Measurements from ENCODE around the gene PCDHB5. TPM values are rescaled to one million over a fixed set of nuclear protein-coding genes. Genes with fewer than 3 reads are reported as not detected.
A peak's percentile ranks its signal among the peaks of the same experiment; 100 is the strongest.
"Not testable (repeated sequence)": the region's sequence is repeated elsewhere in the genome, so short reads cannot be mapped to it uniquely, and the experiment has no call there.

PCDHB5 gene
- total RNA-seq, result 10 to 100 TPM in 1 of 2 donors, 1 to 10 TPM in 1; 8.0 to 10.6 TPM
- polyA plus RNA-seq (ENCODE audit: insufficient read length in 2 of 2), result 1 to 10 TPM; 5.9 to 6.6 TPM
- long read RNA-seq, donor 1, transcript PCDHB5-201 (1 exons, 3,408 nt), result major isoform, 12 of 12 reads
- long read RNA-seq, donor 1, partial matches to known transcripts, result 0 of 12 reads
- long read RNA-seq, donor 1, other reads (novel, unspliced or antisense), result 0 of 12 reads
- long read RNA-seq, donor 2, partial matches to known transcripts, result 0 of 1 reads
- long read RNA-seq, donor 2, other reads (novel, unspliced or antisense), result 0 of 1 reads
- long read RNA-seq, donor 3, partial matches to known transcripts, result 0 of 2 reads
- long read RNA-seq, donor 3, other reads (novel, unspliced or antisense), result 0 of 2 reads
- long read RNA-seq, donor 4, transcript PCDHB5-201 (1 exons, 3,408 nt), result major isoform, 9 of 9 reads
- long read RNA-seq, donor 4, partial matches to known transcripts, result 0 of 9 reads
- long read RNA-seq, donor 4, other reads (novel, unspliced or antisense), result 0 of 9 reads

DNA sequence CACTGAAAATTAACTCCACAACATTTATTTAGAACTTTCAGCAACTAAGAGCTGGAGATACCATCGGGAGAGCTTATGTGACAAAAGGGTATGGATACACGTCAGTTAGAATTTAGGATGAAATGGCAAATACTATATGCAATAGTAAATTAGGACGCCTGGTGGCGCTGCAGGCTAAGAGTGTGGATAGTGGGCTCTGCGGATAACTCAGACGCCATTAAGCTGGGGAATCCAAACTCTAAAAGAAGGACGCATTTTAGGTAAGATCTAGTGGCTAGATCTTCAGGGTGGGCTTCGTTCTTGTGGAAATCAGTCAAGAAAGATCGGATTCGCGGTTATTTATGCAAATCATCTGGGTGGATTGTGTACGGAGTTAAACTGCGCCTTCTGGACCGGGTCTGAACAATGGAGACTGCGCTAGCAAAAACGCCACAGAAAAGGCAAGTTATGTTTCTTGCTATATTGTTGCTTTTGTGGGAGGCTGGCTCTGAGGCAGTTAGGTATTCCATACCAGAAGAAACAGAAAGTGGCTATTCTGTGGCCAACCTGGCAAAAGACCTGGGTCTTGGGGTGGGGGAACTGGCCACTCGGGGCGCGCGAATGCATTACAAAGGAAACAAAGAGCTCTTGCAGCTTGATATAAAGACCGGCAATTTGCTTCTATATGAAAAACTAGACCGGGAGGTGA lies at the start of gene PCDHB5:
Gene PCDHB5, plus strand, starts transcription at position 177 of the 688 bp plus-strand sequence. Its CDS starts 229 bp downstream, at position 406.
- H3K9me3 ChIP-seq (ENCODE audit: control insufficient read depth, insufficient read depth, low read length), result peaks cover 17% of the 10 kb centered on the region
- no peaks in the 10 kb centered on the region for H3K4me1 ChIP-seq (ENCODE audit: control insufficient read depth, insufficient read depth, low read length)
- H3K36me3 ChIP-seq (ENCODE audit: control insufficient read depth, insufficient read depth, low read length), result no peaks in the 10 kb centered on the region
- DNase-seq (ENCODE audit: low read depth in 4 of 6, low spot score in 6 of 6), result peak in 2 of 6 donors; percentile 40 to 49
- peaks cover 3% of the 10 kb centered on the region for H3K27me3 ChIP-seq (ENCODE audit: control insufficient read depth, insufficient read depth, low read length)
- H3K4me3 ChIP-seq (ENCODE audit: low read depth, low read length), result peak within 1 kb of the TSS; percentile 4
- 14% methylated on average over 20 of the region's 22 CpGs for WGBS (ENCODE audit: insufficient coverage)
- no peak within 1 kb of the TSS for H3K27ac ChIP-seq (ENCODE audit: low read depth, low read length)

DNA sequence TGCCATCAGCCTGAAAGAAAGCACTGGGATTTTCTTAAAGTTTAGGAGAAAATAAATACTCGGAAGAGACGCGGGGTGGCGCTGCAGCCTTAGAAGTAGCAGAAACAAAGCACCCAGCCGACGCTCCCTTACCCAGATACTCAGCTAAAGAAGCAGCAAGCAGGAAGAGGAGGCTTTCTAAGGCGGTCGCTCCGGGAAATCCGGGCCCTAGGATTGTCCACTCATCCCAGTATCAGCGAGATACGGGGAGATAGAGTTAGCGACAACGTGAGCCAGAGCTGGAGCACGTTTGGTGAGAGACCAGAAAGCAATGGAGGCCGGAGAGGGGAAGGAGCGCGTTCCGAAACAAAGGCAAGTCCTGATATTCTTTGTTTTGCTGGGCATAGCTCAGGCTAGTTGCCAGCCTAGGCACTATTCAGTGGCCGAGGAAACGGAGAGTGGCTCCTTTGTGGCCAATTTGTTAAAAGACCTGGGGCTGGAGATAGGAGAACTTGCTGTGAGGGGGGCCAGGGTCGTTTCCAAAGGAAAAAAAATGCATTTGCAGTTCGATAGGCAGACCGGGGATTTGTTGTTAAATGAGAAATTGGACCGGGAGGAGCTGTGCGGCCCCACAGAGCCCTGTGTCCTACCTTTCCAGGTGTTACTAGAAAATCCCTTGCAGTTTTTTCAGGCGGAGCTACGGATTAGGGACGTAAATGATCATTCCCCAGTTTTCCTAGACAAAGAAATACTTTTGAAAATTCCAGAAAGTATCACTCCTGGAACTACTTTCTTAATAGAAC lies 40.3 kb upstream of the PCDHB5 start, which contains the start of gene PCDHB2:
Gene PCDHB2, plus strand, starts transcription at position 135 of the 782 bp plus-strand sequence. Its CDS starts 176 bp downstream, at position 311.
- no peak within 1 kb of the TSS for H3K27ac ChIP-seq (ENCODE audit: low read depth, low read length)
- WGBS (ENCODE audit: insufficient coverage), result 14% methylated on average over 25 of the region's 29 CpGs

DNA sequence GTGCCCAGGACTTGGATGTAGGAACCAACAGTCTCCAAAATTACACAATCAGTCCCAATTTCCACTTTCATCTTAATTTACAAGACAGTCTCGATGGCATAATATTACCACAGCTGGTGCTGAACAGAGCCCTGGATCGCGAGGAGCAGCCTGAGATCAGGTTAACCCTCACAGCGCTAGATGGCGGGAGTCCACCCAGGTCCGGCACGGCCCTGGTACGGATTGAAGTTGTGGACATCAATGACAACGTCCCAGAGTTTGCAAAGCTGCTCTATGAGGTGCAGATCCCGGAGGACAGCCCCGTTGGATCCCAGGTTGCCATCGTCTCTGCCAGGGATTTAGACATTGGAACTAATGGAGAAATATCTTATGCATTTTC lies 39.8 kb upstream of the PCDHB5 start:
- DNase-seq (ENCODE audit: low read depth in 4 of 6, low spot score in 6 of 6), result no peak
- H3K27ac ChIP-seq (ENCODE audit: low read depth, low read length), result no peak overlapping the region
- no peaks in the 10 kb centered on the region for H3K36me3 ChIP-seq (ENCODE audit: control insufficient read depth, insufficient read depth, low read length)
- H3K9me3 ChIP-seq (ENCODE audit: control insufficient read depth, insufficient read depth, low read length), result peaks cover 3% of the 10 kb centered on the region
- no peaks in the 10 kb centered on the region for H3K4me1 ChIP-seq (ENCODE audit: control insufficient read depth, insufficient read depth, low read length)
- H3K27me3 ChIP-seq (ENCODE audit: control insufficient read depth, insufficient read depth, low read length), result peaks cover 7% of the 10 kb centered on the region
- 30% methylated on average over 11 of the region's 12 CpGs for WGBS (ENCODE audit: insufficient coverage)
- peak overlapping the region; percentile 29 for H3K4me3 ChIP-seq (ENCODE audit: low read depth, low read length)

More for the DNA sequence above, 40.3 kb upstream of the PCDHB5 start, which contains the start of gene PCDHB2:
- peak in 2 of 6 donors; percentile 60 to 81 for DNase-seq (ENCODE audit: low read depth in 4 of 6, low spot score in 6 of 6)
- Histone ChIP-seq H3K27me3 (ENCODE audit: control insufficient read depth, insufficient read depth, low read length) (peaks cover 7% of the 10 kb centered on the region), H3K36me3 (ENCODE audit: control insufficient read depth, insufficient read depth, low read length) (no peaks in the 10 kb centered on the region), H3K4me3 (ENCODE audit: low read depth, low read length) (peak within 1 kb of the TSS; percentile 29), H3K9me3 (ENCODE audit: control insufficient read depth, insufficient read depth, low read length) (peaks cover 3% of the 10 kb centered on the region), H3K4me1 (ENCODE audit: control insufficient read depth, insufficient read depth, low read length) (no peaks in the 10 kb centered on the region)

DNA sequence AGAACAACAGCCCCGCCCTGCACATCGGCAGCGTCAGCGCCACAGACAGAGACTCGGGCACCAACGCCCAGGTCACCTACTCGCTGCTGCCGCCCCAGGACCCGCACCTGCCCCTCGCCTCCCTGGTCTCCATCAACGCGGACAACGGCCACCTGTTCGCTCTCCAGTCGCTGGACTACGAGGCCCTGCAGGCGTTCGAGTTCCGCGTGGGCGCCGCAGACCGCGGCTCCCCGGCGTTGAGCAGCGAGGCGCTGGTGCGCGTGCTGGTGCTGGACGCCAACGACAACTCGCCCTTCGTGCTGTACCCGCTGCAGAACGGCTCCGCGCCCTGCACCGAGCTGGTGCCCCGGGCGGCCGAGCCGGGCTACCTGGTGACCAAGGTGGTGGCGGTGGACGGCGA lies 38.8 kb upstream of the PCDHB5 start:
- H3K4me1 ChIP-seq (ENCODE audit: control insufficient read depth, insufficient read depth, low read length); H3K36me3 ChIP-seq (ENCODE audit: control insufficient read depth, insufficient read depth, low read length); H3K4me3 ChIP-seq (ENCODE audit: low read depth, low read length); H3K9me3 ChIP-seq (ENCODE audit: control insufficient read depth, insufficient read depth, low read length); DNase-seq (ENCODE audit: low read depth in 4 of 6, low spot score in 6 of 6); H3K27ac ChIP-seq (ENCODE audit: low read depth, low read length); H3K27me3 ChIP-seq (ENCODE audit: control insufficient read depth, insufficient read depth, low read length): not testable (repeated sequence)
- 25% methylated on average over 19 of the region's 46 CpGs for WGBS (ENCODE audit: insufficient coverage)

DNA sequence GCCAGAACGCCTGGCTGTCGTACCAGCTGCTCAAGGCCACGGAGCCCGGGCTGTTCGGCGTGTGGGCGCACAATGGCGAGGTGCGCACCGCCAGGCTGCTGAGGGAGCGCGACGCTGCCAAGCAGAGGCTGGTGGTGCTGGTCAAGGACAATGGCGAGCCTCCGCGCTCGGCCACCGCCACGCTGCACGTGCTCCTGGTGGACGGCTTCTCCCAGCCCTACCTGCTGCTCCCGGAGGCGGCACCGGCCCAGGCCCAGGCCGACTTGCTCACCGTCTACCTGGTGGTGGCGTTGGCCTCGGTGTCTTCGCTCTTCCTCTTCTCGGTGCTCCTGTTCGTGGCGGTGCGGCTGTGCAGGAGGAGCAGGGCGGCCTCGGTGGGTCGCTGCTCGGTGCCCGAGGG lies 38.4 kb upstream of the PCDHB5 start:
- not testable (repeated sequence) for H3K27ac ChIP-seq (ENCODE audit: low read depth, low read length); H3K4me1 ChIP-seq (ENCODE audit: control insufficient read depth, insufficient read depth, low read length); H3K9me3 ChIP-seq (ENCODE audit: control insufficient read depth, insufficient read depth, low read length); H3K4me3 ChIP-seq (ENCODE audit: low read depth, low read length); H3K27me3 ChIP-seq (ENCODE audit: control insufficient read depth, insufficient read depth, low read length); H3K36me3 ChIP-seq (ENCODE audit: control insufficient read depth, insufficient read depth, low read length); DNase-seq (ENCODE audit: low read depth in 4 of 6, low spot score in 6 of 6)
- WGBS (ENCODE audit: insufficient coverage), result 15% methylated on average over 22 of the region's 38 CpGs

DNA sequence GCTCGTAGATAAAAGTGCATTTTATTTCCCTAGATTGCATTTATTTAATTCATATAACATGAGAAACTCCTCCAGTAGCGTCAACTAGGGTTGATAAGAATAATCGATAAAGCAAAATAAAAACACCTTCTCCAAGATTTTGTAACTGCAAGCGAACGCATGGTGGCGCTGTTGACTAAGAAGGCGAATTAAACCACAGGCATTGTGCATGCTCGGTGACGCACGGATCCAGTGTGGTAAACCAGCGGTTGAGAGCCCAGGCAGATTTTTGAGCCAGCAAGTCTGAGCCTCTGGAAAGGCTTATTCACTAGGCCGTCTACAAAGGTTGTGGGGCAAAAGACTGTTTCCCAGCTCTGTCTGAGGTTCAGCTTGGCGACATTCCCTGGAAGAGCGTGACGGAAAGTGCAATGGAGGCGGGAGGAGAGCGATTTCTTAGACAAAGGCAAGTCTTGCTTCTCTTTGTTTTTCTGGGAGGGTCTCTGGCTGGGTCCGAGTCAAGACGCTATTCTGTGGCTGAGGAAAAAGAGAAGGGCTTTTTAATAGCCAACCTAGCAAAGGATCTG lies 34.7 kb upstream of the PCDHB5 start, which contains the start of gene PCDHB3:
Gene PCDHB3, plus strand, starts transcription at position 231 of the 563 bp plus-strand sequence. Its CDS starts 177 bp downstream, at position 408.
- 11% methylated on average over 16 of the region's 19 CpGs for WGBS (ENCODE audit: insufficient coverage)
- H3K27ac ChIP-seq (ENCODE audit: low read depth, low read length), result no peak within 1 kb of the TSS
- H3K36me3 ChIP-seq (ENCODE audit: control insufficient read depth, insufficient read depth, low read length), result no peaks in the 10 kb centered on the region
- DNase-seq (ENCODE audit: low read depth in 4 of 6, low spot score in 6 of 6), result peak in 2 of 6 donors; percentile 52 to 77
- H3K9me3 ChIP-seq (ENCODE audit: control insufficient read depth, insufficient read depth, low read length), result peaks cover 5% of the 10 kb centered on the region
- H3K4me1 ChIP-seq (ENCODE audit: control insufficient read depth, insufficient read depth, low read length), result no peaks in the 10 kb centered on the region
- peaks cover under 1% of the 10 kb centered on the region for H3K27me3 ChIP-seq (ENCODE audit: control insufficient read depth, insufficient read depth, low read length)
- no peak within 1 kb of the TSS for H3K4me3 ChIP-seq (ENCODE audit: low read depth, low read length)

DNA sequence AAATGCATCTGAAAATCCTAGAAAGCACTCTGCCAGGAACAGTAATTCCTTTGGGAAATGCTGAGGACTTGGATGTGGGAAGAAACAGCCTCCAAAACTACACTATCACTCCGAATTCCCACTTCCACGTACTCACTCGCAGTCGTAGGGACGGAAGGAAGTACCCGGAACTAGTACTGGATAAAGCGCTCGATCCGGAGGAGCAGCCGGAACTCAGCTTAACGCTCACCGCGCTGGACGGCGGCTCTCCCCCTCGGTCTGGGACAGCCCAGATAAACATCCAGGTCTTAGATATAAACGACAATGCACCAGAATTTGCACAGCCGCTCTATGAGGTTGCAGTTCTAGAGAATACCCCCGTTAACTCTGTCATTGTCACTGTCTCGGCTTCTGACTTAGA lies 33.9 kb upstream of the PCDHB5 start:
- Histone ChIP-seq H3K4me1 (ENCODE audit: control insufficient read depth, insufficient read depth, low read length) (no peaks in the 10 kb centered on the region), H3K4me3 (ENCODE audit: low read depth, low read length) (no peak overlapping the region), H3K36me3 (ENCODE audit: control insufficient read depth, insufficient read depth, low read length) (no peaks in the 10 kb centered on the region), H3K27ac (ENCODE audit: low read depth, low read length) (no peak overlapping the region), H3K9me3 (ENCODE audit: control insufficient read depth, insufficient read depth, low read length) (peaks cover 2% of the 10 kb centered on the region), H3K27me3 (ENCODE audit: control insufficient read depth, insufficient read depth, low read length) (no peaks in the 10 kb centered on the region)
- DNase-seq (ENCODE audit: low read depth in 4 of 6, low spot score in 6 of 6), result peak in 1 of 6 donors; percentile 3
- 32% methylated on average over 19 of the region's 20 CpGs for WGBS (ENCODE audit: insufficient coverage)

DNA sequence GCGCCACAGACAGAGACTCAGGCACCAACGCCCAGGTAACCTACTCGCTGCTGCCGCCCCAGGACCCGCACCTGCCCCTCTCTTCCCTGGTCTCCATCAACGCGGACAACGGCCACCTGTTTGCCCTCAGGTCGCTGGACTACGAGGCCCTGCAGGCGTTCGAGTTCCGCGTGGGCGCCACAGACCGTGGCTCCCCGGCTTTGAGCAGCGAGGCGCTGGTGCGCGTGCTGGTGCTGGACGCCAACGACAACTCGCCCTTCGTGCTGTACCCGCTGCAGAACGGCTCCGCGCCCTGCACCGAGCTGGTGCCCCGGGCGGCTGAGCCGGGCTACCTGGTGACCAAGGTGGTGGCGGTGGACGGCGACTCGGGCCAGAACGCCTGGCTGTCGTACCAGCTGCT lies 32.9 kb upstream of the PCDHB5 start:
- 27% methylated on average over 21 of the region's 39 CpGs for WGBS (ENCODE audit: insufficient coverage)
- not testable (repeated sequence) for H3K4me1 ChIP-seq (ENCODE audit: control insufficient read depth, insufficient read depth, low read length); H3K36me3 ChIP-seq (ENCODE audit: control insufficient read depth, insufficient read depth, low read length); DNase-seq (ENCODE audit: low read depth in 4 of 6, low spot score in 6 of 6); H3K4me3 ChIP-seq (ENCODE audit: low read depth, low read length); H3K27me3 ChIP-seq (ENCODE audit: control insufficient read depth, insufficient read depth, low read length); H3K9me3 ChIP-seq (ENCODE audit: control insufficient read depth, insufficient read depth, low read length); H3K27ac ChIP-seq (ENCODE audit: low read depth, low read length)

DNA sequence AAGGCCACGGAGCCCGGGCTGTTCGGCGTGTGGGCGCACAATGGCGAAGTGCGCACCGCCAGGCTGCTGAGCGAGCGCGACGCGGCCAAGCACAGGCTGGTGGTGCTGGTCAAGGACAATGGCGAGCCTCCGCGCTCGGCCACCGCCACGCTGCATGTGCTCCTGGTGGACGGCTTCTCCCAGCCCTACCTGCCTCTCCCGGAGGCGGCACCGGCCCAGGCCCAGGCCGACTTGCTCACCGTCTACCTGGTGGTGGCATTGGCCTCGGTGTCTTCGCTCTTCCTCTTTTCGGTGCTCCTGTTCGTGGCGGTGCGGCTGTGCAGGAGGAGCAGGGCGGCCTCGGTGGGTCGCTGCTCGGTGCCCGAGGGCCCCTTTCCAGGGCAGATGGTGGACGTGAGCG lies 32.5 kb upstream of the PCDHB5 start:
- H3K4me3 ChIP-seq (ENCODE audit: low read depth, low read length); DNase-seq (ENCODE audit: low read depth in 4 of 6, low spot score in 6 of 6); H3K27ac ChIP-seq (ENCODE audit: low read depth, low read length); H3K27me3 ChIP-seq (ENCODE audit: control insufficient read depth, insufficient read depth, low read length); H3K36me3 ChIP-seq (ENCODE audit: control insufficient read depth, insufficient read depth, low read length); H3K9me3 ChIP-seq (ENCODE audit: control insufficient read depth, insufficient read depth, low read length); H3K4me1 ChIP-seq (ENCODE audit: control insufficient read depth, insufficient read depth, low read length): not testable (repeated sequence)
- 24% methylated on average over 15 of the region's 38 CpGs for WGBS (ENCODE audit: insufficient coverage)

Measured in spinal cord (tissue), 10 donors.